H9 (cell line): Measurements from ENCODE around the gene LRP5. TPM values are rescaled to one million over a fixed set of nuclear protein-coding genes. Genes with fewer than 3 reads are reported as not detected.

Source experiments
- DNase-seq: peaks from one replicate; pipeline ENCODE4 v3.0.0-alpha.2; 2017
- H2AFZ ChIP-seq: one replicate; pipeline ENCODE4 v1.6.1; 2013; ENCODE audit warnings: mild to moderate bottlenecking, low read length, control low read depth, moderate library complexity
- H2AK5ac ChIP-seq: 2 replicates; pipeline ENCODE4 v1.6.1; 2013; ENCODE audit warnings: low read length, control low read depth, mixed read lengths; ENCODE audit not compliant: insufficient read length
- H2BK120ac ChIP-seq: one replicate; pipeline ENCODE4 v1.6.1; 2013; ENCODE audit warnings: low read depth, mild to moderate bottlenecking, low read length, control low read depth, inconsistent platforms; ENCODE audit not compliant: poor library complexity, severe bottlenecking
- H2BK12ac ChIP-seq: 2 replicates; pipeline ENCODE4 v1.6.1; 2013; ENCODE audit warnings: low read length, control low read depth, mixed read lengths, low read depth; ENCODE audit not compliant: insufficient read length
- H2BK15ac ChIP-seq: 2 replicates; pipeline ENCODE4 v1.6.1; 2013; ENCODE audit warnings: low read depth, low read length, control low read depth
- H2BK20ac ChIP-seq: one replicate; pipeline ENCODE4 v1.6.1; 2013; ENCODE audit warnings: low read depth, mild to moderate bottlenecking, low read length, control low read depth, inconsistent platforms; ENCODE audit not compliant: poor library complexity, severe bottlenecking
- H2BK5ac ChIP-seq: 2 replicates; pipeline ENCODE4 v1.6.1; 2013; ENCODE audit warnings: low read length, control low read depth, mixed read lengths; ENCODE audit not compliant: insufficient read length
- H3K14ac ChIP-seq: 2 replicates; pipeline ENCODE4 v1.6.1; 2013; ENCODE audit warnings: low read length, control low read depth; ENCODE audit not compliant: insufficient read depth
- H3K18ac ChIP-seq: 2 replicates; pipeline ENCODE4 v1.6.1; 2013; ENCODE audit warnings: low read depth, mild to moderate bottlenecking, mixed read lengths, low read length, control low read depth; ENCODE audit not compliant: insufficient read length
- H3K23ac ChIP-seq: 2 replicates; pipeline ENCODE4 v1.6.1; 2013; ENCODE audit warnings: low read length, control low read depth, mixed read lengths, low read depth; ENCODE audit not compliant: insufficient read length
- H3K23me2 ChIP-seq: 2 replicates; pipeline ENCODE4 v1.6.1; 2013; ENCODE audit warnings: low read depth, mild to moderate bottlenecking, mixed read lengths, low read length, control low read depth; ENCODE audit not compliant: insufficient read length, poor library complexity, severe bottlenecking
- H3K27ac ChIP-seq: 2 replicates; pipeline ENCODE4 v1.5.1; 2013; ENCODE audit warnings: low read length, control low read depth, mixed read lengths, low read depth; ENCODE audit not compliant: insufficient read length
- H3K27me3 ChIP-seq: 2 replicates; pipeline ENCODE4 v1.6.1; 2013; ENCODE audit warnings: low read length, control low read depth, inconsistent platforms; ENCODE audit not compliant: insufficient read depth
- H3K4ac ChIP-seq: 2 replicates; pipeline ENCODE4 v1.6.1; 2013; ENCODE audit warnings: low read depth, mild to moderate bottlenecking, control low read depth, inconsistent platforms, low read length, moderate library complexity
- H3K4me1 ChIP-seq: 2 replicates; pipeline ENCODE4 v1.6.1; 2013; ENCODE audit warnings: low read length, control low read depth, inconsistent platforms; ENCODE audit not compliant: insufficient read depth
- H3K4me2 ChIP-seq: 2 replicates; pipeline ENCODE4 v1.6.1; 2013; ENCODE audit warnings: low read length, control low read depth, mixed read lengths; ENCODE audit not compliant: insufficient read length, insufficient read depth
- H3K56ac ChIP-seq: 2 replicates; pipeline ENCODE4 v1.6.1; 2013; ENCODE audit warnings: low read depth, mild to moderate bottlenecking, mixed read lengths, low read length, control low read depth; ENCODE audit not compliant: insufficient read length
- H3K79me1 ChIP-seq: 2 replicates; pipeline ENCODE4 v1.6.1; 2013; ENCODE audit warnings: low read depth, mild to moderate bottlenecking, moderate library complexity, low read length, control low read depth, inconsistent platforms; ENCODE audit not compliant: insufficient read depth, poor library complexity, severe bottlenecking
- H3K79me2 ChIP-seq: 2 replicates; pipeline ENCODE4 v1.6.1; 2013; ENCODE audit warnings: low read length, control low read depth, inconsistent platforms; ENCODE audit not compliant: insufficient read depth
- H3K9ac ChIP-seq: 2 replicates; pipeline ENCODE4 v1.6.1; 2013; ENCODE audit warnings: low read length, control low read depth, mixed read lengths; ENCODE audit not compliant: insufficient read length; ENCODE audit errors: extremely low read depth
- H3K9me3 ChIP-seq: one replicate; pipeline ENCODE4 v1.6.1; 2013; ENCODE audit warnings: low read depth, low read length, inconsistent platforms; ENCODE audit not compliant: control insufficient read depth
- H3T11ph ChIP-seq: one replicate; pipeline ENCODE4 v1.6.1; 2013; ENCODE audit warnings: mild to moderate bottlenecking, low read length, control low read depth, inconsistent platforms
- H4K20me1 ChIP-seq: one replicate; pipeline ENCODE4 v1.6.1; 2013; ENCODE audit not compliant: control insufficient read depth, insufficient read length, insufficient read depth
- H4K5ac ChIP-seq: 2 replicates; pipeline ENCODE4 v1.6.1; 2013; ENCODE audit warnings: low read depth, mild to moderate bottlenecking, mixed read lengths, low read length, control low read depth; ENCODE audit not compliant: insufficient read length
- H4K8ac ChIP-seq: replicated peaks from 2 replicates; pipeline ENCODE4 v1.6.1; 2013; ENCODE audit warnings: low read length, control low read depth, mixed read lengths, low read depth; ENCODE audit not compliant: insufficient read length
- H4K91ac ChIP-seq: 2 replicates; pipeline ENCODE4 v1.6.1; 2013; ENCODE audit warnings: low read depth, mild to moderate bottlenecking, moderate library complexity, mixed read lengths, low read length, control low read depth; ENCODE audit not compliant: insufficient read length
- H3K27ac Mint-ChIP-seq, 3 experiments: 2 replicates in 2 of 3; 3 replicates in 1 of 3; pipeline ENCODE4 v1.8.0; 2020 to 2021; ENCODE audit warnings: mixed read lengths in 3 of 3, mild to moderate bottlenecking in 1 of 3, moderate library complexity in 1 of 3
- H3K27me3 Mint-ChIP-seq: 2 replicates; pipeline ENCODE4 v1.8.0; 2021; ENCODE audit warnings: low read depth, mild to moderate bottlenecking, moderate library complexity, mixed read lengths
- H3K36me3 Mint-ChIP-seq, 3 experiments: 2 replicates in 2 of 3; 3 replicates in 1 of 3; pipeline ENCODE4 v1.8.0; 2020 to 2021; ENCODE audit warnings: low read depth in 3 of 3, mixed read lengths in 3 of 3; ENCODE audit not compliant: insufficient read depth in 1 of 3
- H3K4me1 Mint-ChIP-seq, 2 experiments: 2 replicates each; pipeline ENCODE4 v1.8.0; 2020; ENCODE audit warnings: mixed read lengths in 2 of 2
- H3K4me3 Mint-ChIP-seq, 2 experiments: 2 replicates in 1 of 2; 3 replicates in 1 of 2; pipeline ENCODE4 v1.8.0; 2020 to 2021; ENCODE audit warnings: mild to moderate bottlenecking in 2 of 2, mixed read lengths in 2 of 2, moderate library complexity in 1 of 2
- H3K9me3 Mint-ChIP-seq, 2 experiments: 2 replicates in 1 of 2; 3 replicates in 1 of 2; pipeline ENCODE4 v1.8.0; 2020; ENCODE audit warnings: mild to moderate bottlenecking in 2 of 2, mixed read lengths in 2 of 2, moderate library complexity in 1 of 2
- WGBS: extraction: QIAGEN DNeasy Blood & Tissue Kit; methylation state at CpG from one replicate; pipeline ENCODE4 v1.1.7; 2013; ENCODE audit warnings: missing lambda C conversion rate, low lambda C conversion rate, mixed read lengths; ENCODE audit not compliant: insufficient read length; ENCODE audit errors: extremely low coverage; 5-methylcytosine and 5-hydroxymethylcytosine counted together
- total RNA-seq: library from RNA; stranded (reverse); gene quantifications from 2 replicates; pipeline ENCODE4 v1.2.1, GENCODE V29; 2021
- TF ChIP-seq, protein P1 (sequence below): fragments of 200-600 bp; sonication (generic); conservative IDR thresholded peaks from 3 replicates; pipeline ENCODE4 v1.8.0; 2021; ENCODE audit warnings: antibody characterized with exemption, mild to moderate bottlenecking

Gene LRP5
- total RNA-seq, 1 experiment from 2014 or later: 38.4 TPM

DNA sequence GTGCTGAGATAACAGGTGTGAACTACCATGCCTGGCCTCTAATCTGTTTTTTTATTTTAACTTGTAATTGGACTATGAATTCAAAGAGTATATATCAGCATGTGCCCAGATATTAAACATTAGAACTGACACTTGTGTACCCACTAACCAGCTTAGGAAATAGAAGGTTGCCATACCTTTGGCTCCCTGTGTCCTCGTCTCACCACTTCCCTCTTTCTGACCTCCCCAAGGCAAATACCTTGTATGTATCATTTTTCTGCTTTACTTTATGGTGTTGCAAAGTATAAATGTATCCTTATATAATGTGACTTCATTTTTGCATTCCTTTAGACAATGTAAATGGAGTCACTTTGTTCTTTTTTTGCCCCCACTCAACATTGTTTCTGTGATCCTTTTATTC is 157.3 kb downstream of the LRP5 start:
- H3K4ac ChIP-seq: no peak overlapping the region
- no peak overlapping the region for H4K8ac ChIP-seq
- no peak overlapping the region for H3K56ac ChIP-seq
- no peak overlapping the region for H3K9ac ChIP-seq
- no peak overlapping the region for H2AFZ ChIP-seq
- no peak overlapping the region for H3K4me3 Mint-ChIP-seq
- H2BK120ac ChIP-seq: no peak overlapping the region
- H3K4me1 ChIP-seq: peaks cover 4% of the 10 kb centered on the region
- no peaks in the 10 kb centered on the region for H3K23me2 ChIP-seq
- no peaks in the 10 kb centered on the region for H3K27me3 ChIP-seq
- no peak overlapping the region for H2BK20ac ChIP-seq
- no peaks in the 10 kb centered on the region for H4K20me1 ChIP-seq
- no peak overlapping the region for H4K91ac ChIP-seq
- H2BK15ac ChIP-seq: no peak overlapping the region
- TF ChIP-seq, protein P1, sequence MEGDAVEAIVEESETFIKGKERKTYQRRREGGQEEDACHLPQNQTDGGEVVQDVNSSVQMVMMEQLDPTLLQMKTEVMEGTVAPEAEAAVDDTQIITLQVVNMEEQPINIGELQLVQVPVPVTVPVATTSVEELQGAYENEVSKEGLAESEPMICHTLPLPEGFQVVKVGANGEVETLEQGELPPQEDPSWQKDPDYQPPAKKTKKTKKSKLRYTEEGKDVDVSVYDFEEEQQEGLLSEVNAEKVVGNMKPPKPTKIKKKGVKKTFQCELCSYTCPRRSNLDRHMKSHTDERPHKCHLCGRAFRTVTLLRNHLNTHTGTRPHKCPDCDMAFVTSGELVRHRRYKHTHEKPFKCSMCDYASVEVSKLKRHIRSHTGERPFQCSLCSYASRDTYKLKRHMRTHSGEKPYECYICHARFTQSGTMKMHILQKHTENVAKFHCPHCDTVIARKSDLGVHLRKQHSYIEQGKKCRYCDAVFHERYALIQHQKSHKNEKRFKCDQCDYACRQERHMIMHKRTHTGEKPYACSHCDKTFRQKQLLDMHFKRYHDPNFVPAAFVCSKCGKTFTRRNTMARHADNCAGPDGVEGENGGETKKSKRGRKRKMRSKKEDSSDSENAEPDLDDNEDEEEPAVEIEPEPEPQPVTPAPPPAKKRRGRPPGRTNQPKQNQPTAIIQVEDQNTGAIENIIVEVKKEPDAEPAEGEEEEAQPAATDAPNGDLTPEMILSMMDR: no peak
- peak overlapping the region in 2 of 3 experiments; percentile 1 to 29; a peak in 2 of 7 replicates for H3K27ac Mint-ChIP-seq
- H3K36me3 Mint-ChIP-seq: peaks cover 33 to 40% (median 37%) of the 10 kb centered on the region in 3 experiments
- no peak overlapping the region for H2BK12ac ChIP-seq
- no peak overlapping the region for H3T11ph ChIP-seq
- no peak overlapping the region for H3K23ac ChIP-seq
- H3K79me2 ChIP-seq: peaks cover 82% of the 10 kb centered on the region
- no peak overlapping the region for H3K14ac ChIP-seq
- no peak overlapping the region for H3K4me2 ChIP-seq
- no peaks in the 10 kb centered on the region for H3K27me3 Mint-ChIP-seq
- H3K9me3 ChIP-seq: no peaks in the 10 kb centered on the region
- DNase-seq: no peak
- H2BK5ac ChIP-seq: no peak overlapping the region
- no peak overlapping the region for H3K18ac ChIP-seq
- H2AK5ac ChIP-seq: no peak overlapping the region
- no peak overlapping the region for H3K27ac ChIP-seq
- no peak overlapping the region for H4K5ac ChIP-seq
- peaks cover 0 to 25% of the 10 kb centered on the region in 2 experiments; a peak in 4 of 5 replicates for H3K9me3 Mint-ChIP-seq
- H3K79me1 ChIP-seq: peaks cover 10% of the 10 kb centered on the region
- H3K4me1 Mint-ChIP-seq: peaks cover 54 to 69% of the 10 kb centered on the region in 2 experiments
- no CpG with 5 or more reads among the region's 1 CpG for WGBS
